Stimulated activated CD4-positive, alpha-beta T cell treated with anti-CD3 and anti-CD28 coated beads, Interleukin-4, amount 100 ng/mL, for 24 hours (primary cell): Measurements from ENCODE around the gene SET.
"Not testable (repeated sequence)": the region's sequence is repeated elsewhere in the genome, so short reads cannot be mapped to it uniquely, and the experiment has no call there.

Experiments
- DNase-seq: peaks from one replicate; pipeline ENCODE4 v3.0.0-alpha.2; 2020

SET gene

DNA sequence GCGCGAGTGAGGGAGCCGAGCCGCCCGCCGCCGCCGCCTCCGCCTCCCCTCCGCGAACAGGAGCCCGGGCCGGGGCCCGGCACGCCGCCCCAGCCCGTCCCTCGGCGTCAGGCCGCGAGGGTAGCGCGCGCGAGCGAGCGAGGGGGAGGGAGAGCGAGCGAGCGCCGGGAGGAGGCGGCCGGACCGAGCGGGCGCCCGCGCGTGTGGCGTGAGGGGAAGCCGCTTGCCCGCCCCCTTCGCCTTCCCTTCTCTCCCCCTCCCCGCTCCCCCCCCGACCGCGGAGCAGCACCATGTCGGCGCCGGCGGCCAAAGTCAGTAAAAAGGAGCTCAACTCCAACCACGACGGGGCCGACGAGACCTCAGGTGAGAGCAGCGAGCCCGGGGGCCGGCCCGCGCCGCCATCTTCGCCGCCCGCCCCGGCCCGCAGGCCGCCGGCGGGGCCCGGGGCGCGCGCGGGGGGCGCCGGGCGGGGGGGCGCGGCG, 312 bp downstream of the SET start:
- peak; percentile 61 for DNase-seq

DNA sequence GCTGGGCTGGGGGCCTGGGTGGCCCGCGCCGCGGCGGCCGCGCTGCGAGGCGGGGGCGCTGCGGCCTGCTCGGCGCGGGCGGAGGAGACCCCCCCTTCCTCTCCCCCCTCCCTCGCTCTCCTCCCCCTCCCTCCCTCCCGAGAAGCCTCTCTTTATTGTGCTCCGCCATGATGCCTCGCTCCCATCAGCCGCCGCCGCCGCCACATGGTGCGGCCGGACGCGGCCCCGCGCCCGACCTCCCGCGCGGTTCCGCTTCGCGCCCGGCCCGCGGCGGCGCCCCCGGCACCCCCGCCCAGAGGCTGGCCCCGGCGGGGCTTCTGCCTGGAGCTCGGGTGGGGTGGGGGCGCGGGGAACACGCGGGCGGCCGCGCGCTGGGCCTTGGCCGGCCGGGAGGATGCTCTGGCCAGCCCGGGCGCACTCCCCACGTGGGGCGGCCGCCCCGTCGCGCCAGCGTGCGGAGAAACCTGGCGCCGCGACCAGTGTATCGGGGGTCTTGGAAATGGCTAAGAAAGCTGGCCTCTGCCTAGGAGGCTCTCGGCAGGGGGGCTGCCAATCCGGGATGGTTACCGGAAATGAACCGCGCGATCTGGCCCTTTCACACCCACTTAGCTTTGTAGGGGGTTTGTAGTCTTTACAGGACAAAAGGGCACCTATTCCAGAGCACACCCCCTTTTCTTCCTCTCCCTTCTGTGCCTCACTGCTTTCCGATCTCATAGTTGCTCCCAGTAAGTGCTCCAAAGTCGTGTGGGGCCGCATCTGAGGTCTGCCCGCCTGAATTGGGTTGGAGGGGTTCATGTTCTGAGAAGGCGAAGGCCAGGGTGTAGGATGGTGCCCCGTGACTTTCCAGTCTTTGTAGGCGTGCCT, 1.0 kb downstream of the SET start:
- peak; percentile 52 for DNase-seq

GRCh38 chr9:128690684-128691034, 1.6 kb downstream of the SET start:
- no peak for DNase-seq

DNA sequence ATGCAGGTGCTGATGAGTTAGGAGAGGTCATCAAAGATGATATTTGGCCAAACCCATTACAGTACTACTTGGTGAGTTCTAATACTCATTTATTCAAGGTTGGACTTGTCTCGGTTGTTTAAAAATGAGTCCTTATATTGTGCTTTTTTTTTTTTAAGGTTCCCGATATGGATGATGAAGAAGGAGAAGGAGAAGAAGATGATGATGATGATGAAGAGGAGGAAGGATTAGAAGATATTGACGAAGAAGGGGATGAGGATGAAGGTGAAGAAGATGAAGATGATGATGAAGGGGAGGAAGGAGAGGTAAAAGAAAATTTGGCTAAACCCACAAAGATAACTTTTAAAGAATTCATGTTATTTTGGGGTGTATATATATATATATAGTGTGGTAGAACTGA, 4.7 kb downstream of the SET start:
- DNase-seq: not testable (repeated sequence)

DNA sequence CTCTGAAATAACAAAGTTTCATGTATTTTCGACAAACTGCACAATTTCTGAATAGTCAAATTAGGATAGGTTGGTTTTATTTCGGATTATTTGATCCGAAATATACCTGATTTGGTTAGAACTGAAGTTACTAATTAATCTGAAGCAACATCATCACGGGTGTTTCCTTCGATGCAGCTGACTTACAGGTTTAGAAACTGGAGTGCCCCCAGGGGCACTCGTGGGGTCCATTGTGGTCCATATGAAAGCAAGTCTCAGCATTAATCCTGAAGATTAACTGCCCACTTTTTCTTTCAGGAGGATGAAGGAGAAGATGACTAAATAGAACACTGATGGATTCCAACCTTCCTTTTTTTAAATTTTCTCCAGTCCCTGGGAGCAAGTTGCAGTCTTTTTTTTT, 5.3 kb downstream of the SET start:
- no peak for DNase-seq

DNA sequence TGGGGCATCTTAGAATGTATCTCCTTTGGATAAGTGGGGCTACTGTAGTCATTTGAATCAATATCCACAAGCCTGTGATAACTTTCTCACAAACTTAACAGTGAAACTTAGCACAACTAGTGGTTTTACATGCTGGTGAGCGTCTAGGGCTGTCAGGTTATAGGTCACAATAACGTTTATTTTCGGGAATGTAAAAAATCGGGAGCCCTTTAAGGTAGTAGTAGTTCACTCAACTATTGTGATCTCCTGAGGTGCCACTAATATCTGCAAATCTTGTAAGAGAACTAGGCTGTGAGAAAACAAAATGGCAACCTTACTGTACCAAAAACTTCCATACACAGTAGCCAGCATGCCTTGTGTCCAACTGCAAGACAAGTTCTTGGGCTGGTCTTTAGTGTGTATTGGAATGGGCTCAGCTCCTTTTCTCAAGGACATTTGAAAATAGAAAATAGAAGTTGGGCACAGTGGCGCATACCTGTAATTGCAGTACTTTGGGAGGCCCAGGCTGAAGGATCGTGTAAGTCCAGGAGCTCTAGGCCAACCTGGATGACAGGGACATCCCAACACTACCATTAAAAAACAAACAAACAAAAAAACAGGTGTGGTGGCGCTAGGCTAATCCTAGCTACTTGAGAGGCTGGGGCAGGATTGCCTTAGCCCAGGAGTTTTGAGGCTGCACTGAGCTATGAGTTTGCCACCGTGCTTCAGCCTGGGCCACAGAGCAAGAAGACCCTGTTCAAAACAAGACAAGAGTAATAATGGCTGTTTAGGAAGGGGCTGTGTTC, 8.1 kb downstream of the SET start:
- no peak for DNase-seq

- not testable (repeated sequence) for DNase-seq
Measured at GRCh38 chr9:128699096-128699795, 10.2 kb downstream of the SET start.

- no peak for DNase-seq
Measured at GRCh38 chr9:128701227-128701854, 12.3 kb downstream of the SET start.

DNA sequence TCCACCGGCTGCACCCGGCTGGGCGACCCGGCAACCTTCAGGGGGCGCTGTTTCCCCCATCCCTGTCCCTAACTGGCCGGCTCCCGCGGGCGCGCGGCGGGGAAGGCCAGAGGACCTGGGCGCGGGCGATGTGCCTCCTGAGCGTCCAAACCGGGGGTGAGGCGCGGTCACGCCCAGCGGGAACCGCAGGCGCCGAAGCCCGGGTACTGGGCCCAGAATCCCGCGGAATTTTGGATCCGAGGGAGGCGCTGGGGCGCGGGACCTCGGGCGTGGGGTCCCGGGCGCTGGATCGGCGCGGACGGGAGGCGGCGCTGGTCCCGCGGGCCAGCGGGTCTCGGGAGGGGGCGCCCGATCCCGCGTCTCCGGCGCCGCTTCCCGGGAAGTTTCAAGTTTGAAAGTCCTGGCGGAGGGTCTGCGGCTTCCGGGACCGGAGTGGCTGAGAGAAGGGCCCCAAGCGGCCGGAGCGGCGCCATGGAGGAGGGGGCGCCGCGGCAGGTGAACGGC, 13.5 kb downstream of the SET start, which contains the start of gene PKN3:
TSS of gene PKN3 (plus strand) at position 59 of the 504 bp plus-strand sequence. CDS start at position 472, 413 bp downstream.
- peak; percentile 89 for DNase-seq

DNA sequence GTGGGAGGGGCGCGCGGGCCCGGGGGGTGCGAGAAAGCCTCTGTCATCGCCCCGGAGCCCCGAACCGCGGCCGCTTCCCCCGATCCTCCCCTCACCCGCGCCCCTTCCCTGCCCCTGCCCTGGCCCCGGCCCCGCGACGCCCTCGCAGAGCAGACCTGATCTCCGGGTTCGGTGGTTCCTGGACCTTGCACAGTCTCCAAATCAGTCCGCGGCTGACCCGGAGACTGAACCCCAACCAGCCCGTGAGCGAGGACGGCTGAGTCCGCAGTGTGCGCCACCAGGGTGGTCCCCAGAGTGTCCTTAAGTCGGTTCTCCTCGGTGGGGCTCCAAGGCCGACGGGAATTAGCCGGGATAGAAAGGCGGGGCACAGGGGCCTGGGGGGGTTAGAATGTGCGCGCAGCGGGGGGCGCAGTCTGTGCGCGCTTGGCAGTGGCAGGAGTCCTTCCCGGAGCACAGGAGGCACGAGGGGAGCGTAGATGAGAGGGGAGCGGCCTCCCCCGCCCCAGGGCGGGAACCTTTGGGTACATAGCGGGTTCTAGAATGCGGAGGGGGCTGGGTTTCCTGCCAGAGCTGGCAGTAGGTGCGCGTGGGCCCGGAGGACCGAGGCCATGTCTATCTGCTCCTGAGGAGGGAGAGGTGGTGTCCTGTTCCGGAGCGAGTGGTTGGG, 14.1 kb downstream of the SET start:
- DNase-seq: no peak

DNA sequence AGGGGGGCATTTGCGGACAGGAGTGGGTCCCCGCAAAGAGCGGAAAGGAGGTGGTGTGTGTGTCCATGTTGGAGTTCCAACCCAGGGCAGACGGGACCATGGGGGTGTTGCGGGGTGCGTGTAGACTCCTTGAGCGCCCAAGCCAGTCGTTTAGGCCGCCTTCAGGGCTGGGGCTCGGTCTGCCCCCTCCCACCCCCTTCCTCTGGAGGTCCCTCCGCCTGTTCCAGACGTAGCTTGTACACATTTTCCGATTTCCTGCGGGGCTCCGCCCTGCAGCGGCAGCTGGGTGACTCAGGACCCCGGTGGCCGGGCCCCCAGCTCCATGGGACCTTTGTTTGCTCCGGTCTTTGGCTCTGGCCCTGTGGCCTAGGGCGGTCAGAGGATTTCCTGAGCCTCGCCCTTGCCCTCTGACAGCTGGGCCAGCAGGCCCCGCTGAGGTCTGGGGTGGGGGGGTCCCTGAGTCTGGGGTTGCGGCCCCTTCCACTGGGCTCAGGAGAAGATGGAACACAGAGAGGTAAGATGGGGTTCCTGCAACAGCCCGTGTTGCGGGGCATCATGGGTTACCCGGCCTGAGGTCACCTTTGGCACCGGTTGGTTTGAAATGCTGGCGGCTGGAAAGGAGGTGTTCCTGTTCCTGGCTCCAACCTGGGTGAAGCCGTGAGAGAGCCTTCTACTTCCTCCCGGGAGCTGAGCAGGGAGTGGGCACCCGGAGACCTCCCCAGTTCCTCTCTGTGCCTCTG, 14.8 kb downstream of the SET start:
- no peak for DNase-seq

GRCh38 chr9:128704356-128704670, 15.3 kb downstream of the SET start:
- no peak for DNase-seq

DNA sequence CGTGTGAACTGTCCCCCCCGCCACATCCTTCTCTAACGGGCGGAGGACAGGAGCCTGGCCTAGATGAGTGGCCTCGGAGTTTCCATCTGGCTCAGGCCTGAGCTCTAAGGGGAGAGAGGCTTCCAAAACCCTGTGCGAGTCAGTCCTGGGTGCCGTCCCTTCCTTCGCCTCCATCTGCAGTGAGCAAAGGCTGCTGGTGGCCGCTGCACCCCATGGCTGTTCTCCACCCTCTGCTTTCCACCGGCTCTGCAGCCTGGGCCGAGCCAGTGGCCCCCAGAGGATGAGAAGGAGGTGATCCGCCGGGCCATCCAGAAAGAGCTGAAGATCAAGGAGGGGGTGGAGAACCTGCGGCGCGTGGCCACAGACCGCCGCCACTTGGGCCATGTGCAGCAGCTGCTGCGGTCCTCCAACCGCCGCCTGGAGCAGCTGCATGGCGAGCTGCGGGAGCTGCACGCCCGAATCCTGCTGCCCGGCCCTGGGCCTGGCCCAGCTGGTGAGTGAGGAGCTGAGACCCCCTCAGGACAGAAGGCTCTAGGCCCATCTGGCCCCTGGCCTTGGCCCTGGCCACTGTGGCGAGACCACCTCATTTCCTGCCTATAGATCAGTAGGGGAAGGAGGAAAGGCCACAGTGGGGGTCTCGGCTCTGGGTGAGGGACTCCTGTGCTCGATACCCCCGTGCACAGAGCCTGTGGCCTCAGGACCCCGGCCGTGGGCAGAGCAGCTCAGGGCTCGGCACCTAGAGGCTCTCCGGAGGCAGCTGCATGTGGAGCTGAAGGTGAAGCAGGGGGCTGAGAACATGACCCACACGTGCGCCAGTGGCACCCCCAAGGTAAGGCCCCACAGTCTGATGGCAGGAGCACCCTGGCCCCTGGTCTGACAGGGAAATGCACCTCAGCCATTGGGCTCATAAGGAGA, 16.3 kb downstream of the SET start:
- DNase-seq: no peak

DNA sequence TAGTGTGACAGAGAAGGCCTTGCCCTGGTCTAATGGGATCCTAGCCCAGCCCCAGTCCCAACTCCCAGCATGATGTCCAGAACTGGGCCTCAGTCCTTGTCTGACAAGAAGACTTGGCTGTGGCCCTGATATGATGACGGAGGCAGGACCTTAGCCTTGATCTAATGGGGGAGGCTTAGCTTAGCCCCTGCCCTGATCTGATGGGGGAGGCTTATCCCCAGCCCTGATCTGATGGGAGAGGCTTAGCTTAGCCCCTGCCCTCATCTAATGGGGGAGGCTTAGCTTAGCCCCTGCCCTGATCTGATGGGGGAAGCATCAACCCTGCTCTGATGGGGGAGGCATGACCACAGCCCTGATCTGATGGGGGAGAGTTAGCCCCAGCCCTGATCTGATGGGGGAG, 17.0 kb downstream of the SET start:
- DNase-seq: no peak

GRCh38 chr9:128706671-128707381, 17.8 kb downstream of the SET start:
- no peak for DNase-seq

GRCh38 chr9:128707446-128707845, 18.4 kb downstream of the SET start:
- no peak for DNase-seq

DNA sequence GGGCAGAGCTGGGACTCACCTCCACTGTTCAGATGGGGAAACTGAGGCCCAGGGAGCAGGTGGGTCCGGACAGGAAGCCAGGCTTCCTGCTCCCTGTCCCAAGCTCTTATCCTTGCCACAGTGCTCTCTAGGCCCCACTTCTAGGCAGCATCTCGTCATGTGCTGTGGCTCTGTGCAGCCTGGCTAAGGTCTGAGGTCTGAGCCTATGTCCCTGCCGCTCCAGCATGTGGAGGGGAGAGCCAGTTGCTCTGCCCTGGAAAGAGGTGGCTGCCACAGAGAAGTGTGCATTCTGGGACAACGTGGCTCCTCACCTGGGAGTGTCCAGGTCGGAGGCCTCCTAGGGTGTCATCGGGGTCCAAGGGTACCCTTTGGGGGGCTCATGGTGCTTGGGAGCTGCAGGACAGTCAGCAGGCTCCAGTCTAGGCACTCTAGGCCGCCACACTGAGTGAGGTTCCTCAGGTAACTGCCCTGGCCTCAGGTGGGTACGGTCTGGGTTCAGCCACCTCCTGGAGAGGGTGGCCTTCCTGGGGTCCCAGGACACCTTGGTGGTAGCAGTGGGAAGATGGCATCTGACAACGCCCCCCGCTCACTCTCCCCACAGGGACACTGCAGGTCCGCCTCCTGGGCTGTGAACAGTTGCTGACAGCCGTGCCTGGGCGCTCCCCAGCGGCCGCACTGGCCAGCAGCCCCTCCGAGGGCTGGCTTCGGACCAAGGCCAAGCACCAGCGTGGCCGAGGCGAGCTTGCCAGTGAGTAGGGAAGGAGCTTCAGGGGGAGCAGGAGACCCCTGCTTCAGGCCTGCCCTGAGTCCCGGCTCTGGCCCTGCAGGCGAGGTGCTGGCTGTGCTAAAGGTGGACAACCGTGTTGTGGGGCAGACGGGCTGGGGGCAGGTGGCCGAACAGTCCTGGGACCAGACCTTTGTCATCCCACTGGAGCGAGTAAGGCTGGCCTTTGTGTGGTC, 23.7 kb downstream of the SET start:
- DNase-seq: no peak

GRCh38 chr9:128713411-128713780, 24.4 kb downstream of the SET start:
- no peak for DNase-seq
